Skeletal muscle satellite cell (primary cell): Measurements from ENCODE around the gene NRSN2.

Source experiments
- H3K27me3 ChIP-seq: 2 replicates; pipeline ENCODE4 v1.7.0; 2013; ENCODE audit warnings: low read length; ENCODE audit not compliant: control insufficient read depth, insufficient read depth
- H3K36me3 ChIP-seq: 2 replicates; pipeline ENCODE4 v1.7.0; 2013; ENCODE audit warnings: mild to moderate bottlenecking, control low read depth, low read length; ENCODE audit not compliant: insufficient read depth
- H3K4me1 ChIP-seq: 2 replicates; pipeline ENCODE4 v1.7.0; 2013; ENCODE audit warnings: low read length; ENCODE audit not compliant: control insufficient read depth, insufficient read depth
- H3K4me2 ChIP-seq: 2 replicates; pipeline ENCODE4 v1.7.0; 2013; ENCODE audit warnings: mild to moderate bottlenecking, low read length
- H3K4me3 ChIP-seq: 2 replicates; pipeline ENCODE4 v1.7.0; 2013; ENCODE audit warnings: low read length
- H3K9ac ChIP-seq: 2 replicates; pipeline ENCODE4 v1.7.0; 2013; ENCODE audit warnings: mild to moderate bottlenecking, low read depth, low read length, moderate library complexity
- H3K9me3 ChIP-seq: replicated peaks from 2 replicates; pipeline ENCODE4 v1.7.0; 2013; ENCODE audit warnings: mild to moderate bottlenecking, control low read depth, low read length

Gene NRSN2

GRCh38 chr20:362271-363254, 15.7 kb downstream of the NRSN2 start:
- H3K27me3 ChIP-seq = no peaks in the 10 kb centered on the region
- H3K9ac ChIP-seq = no peak overlapping the region
- H3K36me3 ChIP-seq = no peaks in the 10 kb centered on the region
- peaks cover 20% of the 10 kb centered on the region for H3K4me1 ChIP-seq
- no peak overlapping the region for H3K4me3 ChIP-seq
- no peak overlapping the region for H3K4me2 ChIP-seq
- H3K9me3 ChIP-seq = no peaks in the 10 kb centered on the region

GRCh38 chr20:363319-364078, 16.6 kb downstream of the NRSN2 start:
- H3K27me3 ChIP-seq = no peaks in the 10 kb centered on the region
- no peaks in the 10 kb centered on the region for H3K36me3 ChIP-seq
- H3K9me3 ChIP-seq = no peaks in the 10 kb centered on the region
- no peak overlapping the region for H3K4me3 ChIP-seq
- no peak overlapping the region for H3K4me2 ChIP-seq
- peaks cover 20% of the 10 kb centered on the region for H3K4me1 ChIP-seq
- no peak overlapping the region for H3K9ac ChIP-seq

- Histone ChIP-seq H3K4me1 (peaks cover 15% of the 10 kb centered on the region), H3K27me3 (no peaks in the 10 kb centered on the region), H3K4me3 (no peak overlapping the region), H3K36me3 (no peaks in the 10 kb centered on the region), H3K9ac (no peak overlapping the region), H3K4me2 (no peak overlapping the region), H3K9me3 (no peaks in the 10 kb centered on the region)
These were observed 18.2 kb downstream of the NRSN2 start for GRCh38 chr20:364905-365794.

- Histone ChIP-seq H3K4me2 (no peak overlapping the region), H3K27me3 (no peaks in the 10 kb centered on the region), H3K4me1 (peaks cover 15% of the 10 kb centered on the region), H3K4me3 (no peak overlapping the region), H3K9me3 (no peaks in the 10 kb centered on the region), H3K9ac (no peak overlapping the region), H3K36me3 (no peaks in the 10 kb centered on the region)
These were observed 19.3 kb downstream of the NRSN2 start for GRCh38 chr20:366041-366718.

GRCh38 chr20:366719-367485, 20.0 kb downstream of the NRSN2 start:
- no peaks in the 10 kb centered on the region for H3K27me3 ChIP-seq
- no peaks in the 10 kb centered on the region for H3K9me3 ChIP-seq
- H3K36me3 ChIP-seq = no peaks in the 10 kb centered on the region
- no peak overlapping the region for H3K4me2 ChIP-seq
- no peak overlapping the region for H3K4me3 ChIP-seq
- H3K4me1 ChIP-seq = peaks cover 21% of the 10 kb centered on the region
- H3K9ac ChIP-seq = no peak overlapping the region

- no peaks in the 10 kb centered on the region for H3K9me3 ChIP-seq
- no peaks in the 10 kb centered on the region for H3K27me3 ChIP-seq
- H3K4me1 ChIP-seq = peaks cover 21% of the 10 kb centered on the region
- no peak overlapping the region for H3K4me2 ChIP-seq
- H3K9ac ChIP-seq = no peak overlapping the region
- no peak overlapping the region for H3K4me3 ChIP-seq
- no peaks in the 10 kb centered on the region for H3K36me3 ChIP-seq
These were observed 20.6 kb downstream of the NRSN2 start for GRCh38 chr20:367486-367887.

- Histone ChIP-seq H3K9me3 (no peaks in the 10 kb centered on the region), H3K36me3 (no peaks in the 10 kb centered on the region), H3K4me3 (no peak overlapping the region), H3K4me1 (peaks cover 20% of the 10 kb centered on the region), H3K4me2 (no peak overlapping the region), H3K27me3 (no peaks in the 10 kb centered on the region), H3K9ac (no peak overlapping the region)
These were observed 22.0 kb downstream of the NRSN2 start for GRCh38 chr20:368915-369314.

- Histone ChIP-seq H3K4me3 (no peak overlapping the region), H3K9ac (no peak overlapping the region), H3K4me2 (no peak overlapping the region), H3K9me3 (no peaks in the 10 kb centered on the region), H3K36me3 (no peaks in the 10 kb centered on the region), H3K27me3 (no peaks in the 10 kb centered on the region), H3K4me1 (peaks cover 20% of the 10 kb centered on the region)
These were observed 23.3 kb downstream of the NRSN2 start for GRCh38 chr20:370151-370600.

GRCh38 chr20:370977-371754, 24.3 kb downstream of the NRSN2 start:
- H3K36me3 ChIP-seq = no peaks in the 10 kb centered on the region
- H3K4me1 ChIP-seq = peaks cover 20% of the 10 kb centered on the region
- no peaks in the 10 kb centered on the region for H3K27me3 ChIP-seq
- peak overlapping the region; percentile 42 for H3K4me2 ChIP-seq
- H3K9ac ChIP-seq = no peak overlapping the region
- H3K9me3 ChIP-seq = no peaks in the 10 kb centered on the region
- H3K4me3 ChIP-seq = no peak overlapping the region
